HG03520 (cell line): ENCODE measurements around the gene PPP2R5D.
"Not testable (repeated sequence)": the region's sequence is repeated elsewhere in the genome, so short reads cannot be mapped to it uniquely, and the experiment has no call there.

Experiments
- ATAC-seq: cut with Tn5 transposase; IDR thresholded peaks from one replicate; pipeline ENCODE4 v1.9.1; 2021; ENCODE audit warnings: mild to moderate bottlenecking, moderate library complexity; ENCODE audit not compliant: unreplicated experiment

The PPP2R5D gene

GRCh38 chr6:42988486-42989020 is 4.2 kb downstream of the PPP2R5D start:
- ATAC-seq = no peak

- no peak for ATAC-seq
Measured at GRCh38 chr6:42989923-42990322, 5.6 kb downstream of the PPP2R5D start.

- no peak for ATAC-seq
Measured at GRCh38 chr6:42993445-42993844, 9.1 kb downstream of the PPP2R5D start.

GRCh38 chr6:42996513-42996912 is 12.1 kb downstream of the PPP2R5D start:
- ATAC-seq = no peak

- ATAC-seq = not testable (repeated sequence)
Measured at GRCh38 chr6:42998205-42998604, 13.8 kb downstream of the PPP2R5D start.

GRCh38 chr6:43001843-43002242 is 17.5 kb downstream of the PPP2R5D start:
- ATAC-seq = no peak

- ATAC-seq = no peak
Measured at GRCh38 chr6:43005844-43006243, 21.5 kb downstream of the PPP2R5D start.

GRCh38 chr6:43006251-43006650 is 21.9 kb downstream of the PPP2R5D start:
- ATAC-seq = no peak

- ATAC-seq = no peak
Measured at GRCh38 chr6:43007126-43007525, 22.8 kb downstream of the PPP2R5D start.

GRCh38 chr6:43009124-43009523 is 24.8 kb downstream of the PPP2R5D start:
- ATAC-seq = no peak

GRCh38 chr6:43011207-43011606 is 26.8 kb downstream of the PPP2R5D start:
- no peak for ATAC-seq

- ATAC-seq = no peak
Measured at GRCh38 chr6:43012364-43012763, 28.0 kb downstream of the PPP2R5D start.

- no peak for ATAC-seq
Measured at GRCh38 chr6:43013097-43013842, 28.9 kb downstream of the PPP2R5D start.

GRCh38 chr6:43013843-43014433 is 29.6 kb downstream of the PPP2R5D start, which contains the start of the genes KLHDC3 and MEA1:
Gene KLHDC3 (plus strand): TSS chr6:43014249. CDS start chr6:43017193, 2,944 bp downstream.
Gene MEA1 (minus strand): TSS chr6:43013946. CDS start chr6:43013813, 133 bp downstream.
- ATAC-seq = peak; percentile 90

GRCh38 chr6:43014434-43014909 is 30.1 kb downstream of the PPP2R5D start:
- ATAC-seq = no peak

GRCh38 chr6:43016176-43016942 is 32.0 kb downstream of the PPP2R5D start:
- no peak for ATAC-seq

- no peak for ATAC-seq
Measured at GRCh38 chr6:43016943-43017334, 32.6 kb downstream of the PPP2R5D start.

GRCh38 chr6:43019152-43019551 is 34.8 kb downstream of the PPP2R5D start:
- no peak for ATAC-seq

GRCh38 chr6:43020052-43020705 is 35.8 kb downstream of the PPP2R5D start:
- no peak for ATAC-seq

- ATAC-seq = no peak
Measured at GRCh38 chr6:43020847-43021246, 36.5 kb downstream of the PPP2R5D start.
